ENCODE data around the gene AIPL1.

Gene AIPL1

DNA sequence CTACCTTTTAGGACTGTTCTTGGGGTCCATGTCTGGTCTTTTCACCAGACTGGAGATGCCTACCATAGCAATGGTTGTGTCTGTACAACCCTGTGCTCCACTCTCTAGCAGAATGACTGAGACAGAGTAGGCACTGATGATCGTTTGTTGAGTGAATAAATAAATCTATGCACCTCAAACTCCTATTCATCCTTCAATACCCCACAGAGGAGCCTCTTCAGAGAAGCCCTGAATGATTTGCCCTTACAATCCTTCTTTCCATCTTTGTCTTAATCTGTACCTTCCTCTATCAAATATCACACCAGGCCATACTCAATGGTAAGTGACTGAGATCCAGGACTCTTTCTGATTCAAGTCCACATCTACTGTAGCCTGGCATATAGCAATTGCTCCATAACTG lies 32.6 kb upstream of the AIPL1 start:
- no peak overlapping the region for H2AFZ ChIP-seq (ENCODE audit: low read length)
- TF ChIP-seq, protein P1, sequence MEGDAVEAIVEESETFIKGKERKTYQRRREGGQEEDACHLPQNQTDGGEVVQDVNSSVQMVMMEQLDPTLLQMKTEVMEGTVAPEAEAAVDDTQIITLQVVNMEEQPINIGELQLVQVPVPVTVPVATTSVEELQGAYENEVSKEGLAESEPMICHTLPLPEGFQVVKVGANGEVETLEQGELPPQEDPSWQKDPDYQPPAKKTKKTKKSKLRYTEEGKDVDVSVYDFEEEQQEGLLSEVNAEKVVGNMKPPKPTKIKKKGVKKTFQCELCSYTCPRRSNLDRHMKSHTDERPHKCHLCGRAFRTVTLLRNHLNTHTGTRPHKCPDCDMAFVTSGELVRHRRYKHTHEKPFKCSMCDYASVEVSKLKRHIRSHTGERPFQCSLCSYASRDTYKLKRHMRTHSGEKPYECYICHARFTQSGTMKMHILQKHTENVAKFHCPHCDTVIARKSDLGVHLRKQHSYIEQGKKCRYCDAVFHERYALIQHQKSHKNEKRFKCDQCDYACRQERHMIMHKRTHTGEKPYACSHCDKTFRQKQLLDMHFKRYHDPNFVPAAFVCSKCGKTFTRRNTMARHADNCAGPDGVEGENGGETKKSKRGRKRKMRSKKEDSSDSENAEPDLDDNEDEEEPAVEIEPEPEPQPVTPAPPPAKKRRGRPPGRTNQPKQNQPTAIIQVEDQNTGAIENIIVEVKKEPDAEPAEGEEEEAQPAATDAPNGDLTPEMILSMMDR (conservative IDR thresholded peaks at IDR 0.05; ENCODE audit: low read length), result no peak
- TF ChIP-seq EZH2phosphoT487 (IDR thresholded peaks at IDR 0.05; ENCODE audit: borderline replicate concordance), result no peak
- H4K20me1 ChIP-seq (ENCODE audit: insufficient read depth, low read length, poor library complexity, severe bottlenecking), result no peaks in the 10 kb centered on the region
- H3K79me2 ChIP-seq (ENCODE audit: insufficient read depth, low read length), result no peaks in the 10 kb centered on the region
- no peaks in the 10 kb centered on the region for H3F3A ChIP-seq (ENCODE audit: low read depth)
- H3K4me2 ChIP-seq (ENCODE audit: low read depth, low read length, poor library complexity, severe bottlenecking), result no peak overlapping the region
- H3K36me3 ChIP-seq (ENCODE audit: insufficient read depth, low read length), result no peaks in the 10 kb centered on the region
- no peaks in the 10 kb centered on the region for H3K9me2 ChIP-seq (replicated peaks; ENCODE audit: low read depth, low read length)
- H3K27me3 ChIP-seq (ENCODE audit: insufficient read depth, low read length, poor library complexity, severe bottlenecking), result no peaks in the 10 kb centered on the region
- H3K9me3 ChIP-seq (ENCODE audit: insufficient read depth, low read depth, low read length), result no peaks in the 10 kb centered on the region
- no peaks in the 10 kb centered on the region for H3K4me1 ChIP-seq (ENCODE audit: insufficient read depth, low read length, poor library complexity, severe bottlenecking)
- H3K4me3 ChIP-seq (ENCODE audit: low read length, poor library complexity, severe bottlenecking), result no peak overlapping the region
- H3K9ac ChIP-seq (ENCODE audit: low read depth, low read length, poor library complexity, severe bottlenecking), result no peak overlapping the region

DNA sequence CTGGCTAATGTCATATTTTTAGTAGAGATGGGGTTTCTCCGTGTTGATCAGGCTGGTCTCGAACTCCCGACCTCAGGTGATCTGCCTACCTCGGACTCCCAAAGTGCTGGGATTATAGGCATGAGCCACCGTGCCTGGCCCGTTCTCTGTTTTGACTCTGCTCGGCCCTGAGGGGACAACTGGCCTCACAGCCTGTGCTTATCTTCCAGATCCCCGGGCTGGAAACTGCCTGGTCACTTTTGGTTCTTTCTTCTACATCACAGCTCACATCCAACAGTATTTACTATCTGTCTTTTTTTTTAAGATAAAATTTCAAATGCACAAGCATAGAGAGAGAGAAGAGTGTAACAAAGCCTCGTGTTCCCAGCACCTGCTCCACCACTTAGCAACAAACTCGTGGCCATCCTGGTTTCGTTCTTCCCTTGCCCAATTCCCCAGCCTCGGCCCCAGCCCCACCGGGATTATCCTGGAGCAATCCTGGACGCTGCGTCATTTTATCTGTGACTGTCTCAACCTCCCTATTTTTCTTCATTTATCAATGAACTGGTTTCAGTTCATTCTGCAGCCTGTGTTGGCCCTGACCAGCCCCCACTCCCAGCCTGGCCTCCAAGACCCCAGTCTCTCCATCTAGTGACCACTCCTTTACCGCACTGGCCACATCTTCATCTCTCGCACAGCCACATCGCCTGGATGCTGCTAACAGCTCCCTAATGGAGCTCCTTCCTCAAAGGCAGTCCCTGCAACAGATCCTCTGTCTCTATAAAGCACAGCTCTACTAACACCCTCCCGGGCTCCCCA lies 30.5 kb upstream of the AIPL1 start:
- Histone ChIP-seq H3K79me2 (ENCODE audit: insufficient read depth, low read length) (no peaks in the 10 kb centered on the region), H3K4me2 (ENCODE audit: low read depth, low read length, poor library complexity, severe bottlenecking) (no peak overlapping the region), H3K36me3 (ENCODE audit: insufficient read depth, low read length) (no peaks in the 10 kb centered on the region), H3K4me1 (ENCODE audit: insufficient read depth, low read length, poor library complexity, severe bottlenecking) (no peaks in the 10 kb centered on the region), H3F3A (ENCODE audit: low read depth) (no peaks in the 10 kb centered on the region), H3K27me3 (ENCODE audit: insufficient read depth, low read length, poor library complexity, severe bottlenecking) (no peaks in the 10 kb centered on the region), H4K20me1 (ENCODE audit: insufficient read depth, low read length, poor library complexity, severe bottlenecking) (no peaks in the 10 kb centered on the region), H3K9me2 (replicated peaks; ENCODE audit: low read depth, low read length) (no peaks in the 10 kb centered on the region), H3K4me3 (ENCODE audit: low read length, poor library complexity, severe bottlenecking) (no peak overlapping the region), H3K9me3 (ENCODE audit: insufficient read depth, low read depth, low read length) (no peaks in the 10 kb centered on the region), H3K9ac (ENCODE audit: low read depth, low read length, poor library complexity, severe bottlenecking) (no peak overlapping the region), H2AFZ (ENCODE audit: low read length) (no peak overlapping the region)
- no peak for TF ChIP-seq EZH2phosphoT487 (IDR thresholded peaks at IDR 0.05; ENCODE audit: borderline replicate concordance)
- TF ChIP-seq, protein P1 (conservative IDR thresholded peaks at IDR 0.05; ENCODE audit: low read length), result no peak

DNA sequence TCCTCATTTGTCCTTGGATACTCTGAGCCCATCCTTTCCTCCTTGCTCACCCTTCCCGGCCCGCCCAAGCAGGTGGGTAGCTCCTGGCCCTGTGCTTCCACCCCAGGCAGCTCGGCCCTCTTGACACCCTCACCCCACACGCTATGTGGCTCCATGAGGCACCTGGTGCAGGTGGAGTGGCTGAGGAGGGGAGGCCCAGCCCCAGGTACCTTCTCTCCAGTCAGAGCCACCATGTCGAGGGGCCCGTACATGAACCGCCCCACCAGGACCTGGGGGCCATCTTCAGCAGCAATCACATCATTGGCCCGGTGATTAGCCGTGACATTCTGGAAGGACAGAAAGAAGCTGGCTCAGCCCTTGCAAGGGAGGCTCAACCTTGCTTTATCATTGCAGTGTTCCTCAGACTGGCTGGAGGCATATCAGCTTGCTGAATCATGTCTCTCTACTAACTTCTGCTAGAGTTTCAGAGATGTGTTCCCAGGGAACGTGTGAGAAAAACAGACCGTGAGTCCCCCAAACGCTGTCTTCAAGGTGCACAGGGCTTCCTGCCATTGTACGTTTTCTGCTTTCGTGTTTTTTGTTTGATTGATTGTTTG lies 29.6 kb upstream of the AIPL1 start:
- Histone ChIP-seq H4K20me1 (ENCODE audit: insufficient read depth, low read length, poor library complexity, severe bottlenecking) (no peaks in the 10 kb centered on the region), H3F3A (ENCODE audit: low read depth) (no peaks in the 10 kb centered on the region), H3K36me3 (ENCODE audit: insufficient read depth, low read length) (no peaks in the 10 kb centered on the region), H3K79me2 (ENCODE audit: insufficient read depth, low read length) (no peaks in the 10 kb centered on the region), H2AFZ (ENCODE audit: low read length) (no peak overlapping the region), H3K4me1 (ENCODE audit: insufficient read depth, low read length, poor library complexity, severe bottlenecking) (no peaks in the 10 kb centered on the region), H3K4me2 (ENCODE audit: low read depth, low read length, poor library complexity, severe bottlenecking) (no peak overlapping the region), H3K4me3 (ENCODE audit: low read length, poor library complexity, severe bottlenecking) (no peak overlapping the region), H3K27me3 (ENCODE audit: insufficient read depth, low read length, poor library complexity, severe bottlenecking) (no peaks in the 10 kb centered on the region), H3K9me3 (ENCODE audit: insufficient read depth, low read depth, low read length) (no peaks in the 10 kb centered on the region), H3K9me2 (replicated peaks; ENCODE audit: low read depth, low read length) (no peaks in the 10 kb centered on the region), H3K9ac (ENCODE audit: low read depth, low read length, poor library complexity, severe bottlenecking) (no peak overlapping the region)
- TF ChIP-seq, protein P1 (conservative IDR thresholded peaks at IDR 0.05; ENCODE audit: low read length), result no peak
- no peak for TF ChIP-seq EZH2phosphoT487 (IDR thresholded peaks at IDR 0.05; ENCODE audit: borderline replicate concordance)
